ENCODE measurements around the gene BZW2.
"Not testable (repeated sequence)": the region's sequence is repeated elsewhere in the genome, so short reads cannot be mapped to it uniquely, and the experiment has no call there.

The BZW2 gene

DNA sequence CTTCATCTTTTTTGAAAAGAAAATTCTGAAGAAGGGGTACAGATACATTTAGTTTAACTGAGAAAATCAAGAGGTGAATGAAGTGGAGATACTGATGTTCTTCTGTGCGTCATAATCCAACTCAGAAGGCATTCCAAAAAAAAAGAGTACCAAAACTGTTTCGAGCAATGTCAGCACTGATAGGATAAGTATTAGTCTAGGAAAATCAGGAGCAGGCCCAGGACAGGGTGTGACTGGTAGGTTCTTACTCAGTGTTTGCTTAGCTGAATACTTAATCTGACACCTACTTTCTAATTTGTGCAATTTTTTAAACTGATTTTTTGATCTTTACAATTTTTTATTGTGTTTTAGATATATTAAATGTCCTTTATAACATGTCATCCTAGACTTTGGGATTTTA, 4.3 kb downstream of the BZW2 start:
- TF ChIP-seq, protein P1, sequence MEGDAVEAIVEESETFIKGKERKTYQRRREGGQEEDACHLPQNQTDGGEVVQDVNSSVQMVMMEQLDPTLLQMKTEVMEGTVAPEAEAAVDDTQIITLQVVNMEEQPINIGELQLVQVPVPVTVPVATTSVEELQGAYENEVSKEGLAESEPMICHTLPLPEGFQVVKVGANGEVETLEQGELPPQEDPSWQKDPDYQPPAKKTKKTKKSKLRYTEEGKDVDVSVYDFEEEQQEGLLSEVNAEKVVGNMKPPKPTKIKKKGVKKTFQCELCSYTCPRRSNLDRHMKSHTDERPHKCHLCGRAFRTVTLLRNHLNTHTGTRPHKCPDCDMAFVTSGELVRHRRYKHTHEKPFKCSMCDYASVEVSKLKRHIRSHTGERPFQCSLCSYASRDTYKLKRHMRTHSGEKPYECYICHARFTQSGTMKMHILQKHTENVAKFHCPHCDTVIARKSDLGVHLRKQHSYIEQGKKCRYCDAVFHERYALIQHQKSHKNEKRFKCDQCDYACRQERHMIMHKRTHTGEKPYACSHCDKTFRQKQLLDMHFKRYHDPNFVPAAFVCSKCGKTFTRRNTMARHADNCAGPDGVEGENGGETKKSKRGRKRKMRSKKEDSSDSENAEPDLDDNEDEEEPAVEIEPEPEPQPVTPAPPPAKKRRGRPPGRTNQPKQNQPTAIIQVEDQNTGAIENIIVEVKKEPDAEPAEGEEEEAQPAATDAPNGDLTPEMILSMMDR (IDR thresholded peaks at IDR 0.05; ENCODE audit: borderline replicate concordance, insufficient read depth, low read depth, low read length): no peak
- no peak overlapping the region for H3K4me3 ChIP-seq (ENCODE audit: low read depth, low read length)

DNA sequence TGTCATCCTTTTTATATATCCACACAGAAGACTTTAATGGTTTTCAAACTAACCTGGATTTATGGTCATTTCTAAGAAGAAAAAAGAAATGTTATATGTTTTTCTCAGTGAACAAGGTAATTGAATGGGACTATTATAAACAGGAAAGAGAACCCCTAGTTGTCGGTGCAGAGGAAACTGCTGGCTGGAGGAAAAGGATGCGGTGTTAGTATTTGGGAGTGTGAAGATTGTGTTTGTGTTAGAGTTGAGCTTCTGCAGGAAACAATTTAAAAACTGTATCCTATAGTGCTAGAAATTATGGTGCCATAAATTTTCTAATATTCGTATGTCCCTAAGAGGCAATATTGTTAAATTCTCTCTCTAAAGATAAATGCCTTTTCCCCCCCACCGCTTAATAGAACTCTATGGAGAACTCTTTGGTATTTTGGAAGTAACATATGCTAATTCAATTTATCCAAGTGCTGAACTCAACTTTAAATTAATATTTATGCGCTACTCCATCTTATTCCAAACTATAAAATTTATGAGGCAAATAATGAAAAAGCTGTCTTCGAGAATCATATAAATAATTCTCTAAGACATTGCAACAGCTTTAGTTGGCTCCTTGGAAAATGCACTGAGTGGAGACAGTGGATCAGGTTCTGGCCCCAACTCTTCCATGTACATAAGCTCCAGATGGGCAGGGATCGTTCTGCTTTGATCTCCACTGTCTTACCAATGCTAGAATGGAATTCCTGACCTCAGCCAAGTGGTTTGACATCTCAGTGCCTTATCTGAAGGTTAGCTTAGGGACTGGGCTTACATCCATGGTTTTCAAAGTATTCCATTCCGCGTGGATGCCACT, 5.6 kb downstream of the BZW2 start:
- TF ChIP-seq, protein P1 (IDR thresholded peaks at IDR 0.05; ENCODE audit: borderline replicate concordance, insufficient read depth, low read depth, low read length): no peak
- no peak overlapping the region for H3K4me3 ChIP-seq (ENCODE audit: low read depth, low read length)

DNA sequence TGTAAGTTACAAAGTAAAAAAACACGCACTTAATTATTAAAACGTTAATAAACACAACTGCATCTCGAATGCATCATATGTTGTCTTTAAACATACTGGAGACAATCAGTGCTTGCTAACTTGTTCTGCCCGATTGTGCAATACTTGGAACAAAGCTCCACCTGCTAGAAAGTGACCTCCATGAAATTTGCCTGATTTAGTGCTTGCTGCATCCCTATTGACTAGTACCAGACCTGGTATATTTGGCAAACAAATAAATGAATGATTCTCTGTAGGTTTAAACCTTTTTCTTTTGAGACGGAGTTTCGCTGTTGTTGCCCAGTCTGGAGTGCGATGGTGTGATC, 6.2 kb downstream of the BZW2 start:
- H3K4me3 ChIP-seq (ENCODE audit: low read depth, low read length): no peak overlapping the region
- TF ChIP-seq, protein P1 (IDR thresholded peaks at IDR 0.05; ENCODE audit: borderline replicate concordance, insufficient read depth, low read depth, low read length): no peak

DNA sequence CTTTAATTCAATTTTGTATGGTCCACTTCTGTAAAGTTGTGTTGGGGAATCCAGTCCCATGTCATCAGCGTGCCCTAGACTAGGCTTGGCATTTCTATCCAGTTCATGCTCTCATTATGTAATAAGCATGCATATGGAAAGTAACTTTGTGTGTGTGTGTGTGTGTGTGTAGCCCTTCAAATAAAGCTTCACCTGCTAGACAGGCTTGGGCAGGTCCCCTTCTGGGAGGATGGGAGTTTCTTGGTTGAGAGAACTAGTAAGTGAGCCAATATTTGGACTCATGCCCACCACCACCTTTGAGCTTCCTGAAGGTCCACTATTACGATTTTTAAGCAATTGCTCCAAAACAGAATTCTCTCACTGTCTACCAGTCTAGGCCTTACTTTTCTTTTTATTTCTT, 6.9 kb downstream of the BZW2 start:
- TF ChIP-seq, protein P1 (IDR thresholded peaks at IDR 0.05; ENCODE audit: borderline replicate concordance, insufficient read depth, low read depth, low read length): no peak
- H3K4me3 ChIP-seq (ENCODE audit: low read depth, low read length): no peak overlapping the region

DNA sequence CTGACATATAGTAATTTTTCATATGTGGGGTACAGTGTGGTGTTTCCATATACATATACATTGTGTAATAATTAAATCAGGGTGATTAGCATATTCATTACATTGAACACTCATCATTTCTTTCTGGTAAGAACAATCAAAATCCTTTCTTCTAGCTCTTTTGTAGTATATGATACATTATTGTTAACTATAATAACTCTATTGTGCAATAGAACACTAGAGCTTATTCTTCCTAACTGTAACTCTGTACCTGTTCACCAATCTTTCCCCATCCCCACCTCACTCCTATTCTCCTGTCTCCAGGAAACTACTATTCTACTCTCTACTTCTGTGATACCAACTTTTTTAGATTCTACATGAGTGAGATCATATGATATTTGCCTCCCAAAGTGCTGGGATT, 9.4 kb downstream of the BZW2 start:
- TF ChIP-seq, protein P1 (IDR thresholded peaks at IDR 0.05; ENCODE audit: borderline replicate concordance, insufficient read depth, low read depth, low read length): no peak
- H3K4me3 ChIP-seq (ENCODE audit: low read depth, low read length): no peak overlapping the region

DNA sequence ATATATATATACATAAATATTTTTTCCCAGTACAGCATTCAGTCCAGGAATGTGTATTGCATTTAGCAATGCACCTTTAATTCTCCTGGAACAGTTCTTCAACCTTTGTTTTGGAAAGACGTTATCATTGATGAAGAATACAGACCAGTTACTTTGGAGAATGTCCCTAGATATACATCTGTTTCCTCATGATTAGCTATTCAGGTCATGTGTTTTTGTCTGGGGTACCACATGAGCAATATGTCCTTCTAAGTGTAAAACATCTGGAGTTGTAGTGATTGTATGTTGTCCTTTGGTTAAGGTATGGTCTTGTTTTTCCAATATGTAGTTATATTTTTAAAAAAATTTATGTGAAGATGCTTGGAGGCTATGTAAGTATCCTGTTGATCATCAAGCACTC, 10.2 kb downstream of the BZW2 start:
- TF ChIP-seq, protein P1 (IDR thresholded peaks at IDR 0.05; ENCODE audit: borderline replicate concordance, insufficient read depth, low read depth, low read length): no peak
- no peak overlapping the region for H3K4me3 ChIP-seq (ENCODE audit: low read depth, low read length)

DNA sequence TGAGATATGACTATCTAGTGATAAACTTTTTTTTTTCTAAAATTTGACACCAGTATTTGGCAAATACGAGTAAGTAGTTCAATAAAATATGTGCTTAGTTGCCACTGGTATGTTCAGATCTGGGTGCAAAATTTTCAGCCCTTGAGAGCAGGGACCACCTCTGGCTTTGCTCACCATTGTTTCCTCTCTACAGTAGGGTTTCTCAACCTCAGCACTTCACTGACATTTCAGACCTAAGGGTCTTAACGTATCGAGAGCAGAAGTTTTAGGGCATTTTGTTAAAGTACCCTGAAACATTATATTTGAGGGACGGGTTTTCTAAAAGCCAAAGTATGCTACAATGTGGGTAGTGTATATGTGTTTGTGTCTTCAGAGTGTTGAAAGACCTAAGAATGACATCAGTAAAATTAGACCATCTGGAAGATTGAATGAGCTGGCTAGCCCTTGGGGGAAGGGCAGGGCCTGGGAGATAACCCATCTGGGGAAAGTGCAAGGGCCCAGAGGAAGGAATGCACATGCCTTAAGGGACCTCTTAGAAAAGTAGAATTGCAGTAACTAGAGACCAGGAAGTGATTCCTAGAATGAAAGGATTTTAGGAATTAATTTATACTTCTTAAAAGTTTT, 11.8 kb downstream of the BZW2 start:
- TF ChIP-seq, protein P1 (IDR thresholded peaks at IDR 0.05; ENCODE audit: borderline replicate concordance, insufficient read depth, low read depth, low read length): no peak
- no peak overlapping the region for H3K4me3 ChIP-seq (ENCODE audit: low read depth, low read length)

DNA sequence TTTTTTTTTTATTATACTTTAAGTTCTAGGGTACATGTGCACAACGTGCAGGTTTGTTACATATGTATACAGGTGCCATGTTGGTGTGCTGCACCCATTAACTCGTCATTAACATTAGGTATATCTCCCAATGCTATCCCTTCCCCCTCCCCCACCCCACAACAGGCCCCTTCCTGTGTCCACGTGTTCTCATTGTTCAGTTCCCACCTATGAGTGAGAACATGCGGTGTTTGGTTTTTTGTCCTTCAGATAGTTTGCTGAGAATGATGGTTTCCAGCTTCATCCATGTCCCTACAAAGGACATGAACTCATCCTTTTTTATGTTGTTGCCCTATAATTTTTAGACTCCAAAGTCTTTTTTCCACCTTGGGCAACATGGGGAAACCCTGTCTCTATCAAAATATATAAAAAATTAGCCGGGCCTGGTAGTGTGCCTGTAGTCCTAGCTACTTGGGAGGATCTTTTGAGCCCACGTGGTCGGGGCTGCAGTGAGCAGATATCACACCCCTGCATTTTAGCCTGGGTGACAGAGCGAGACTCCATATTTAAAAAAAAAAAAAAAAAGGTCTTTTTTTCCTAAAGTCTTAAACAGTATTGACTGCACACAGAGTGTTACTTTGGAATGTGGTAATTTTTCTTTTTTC, 14.0 kb downstream of the BZW2 start:
- H3K4me3 ChIP-seq (ENCODE audit: low read depth, low read length): not testable (repeated sequence)

Data from GM12875 (cell line).